Fibroblast of skin of right quadriceps (primary cell): ENCODE results near the gene PPA2.
"Not testable (repeated sequence)": the region's sequence is repeated elsewhere in the genome, so short reads cannot be mapped to it uniquely, and the experiment has no call there.

ENCODE experiments used
- DNase-seq: peaks from one replicate; pipeline ENCODE4 v3.0.0-alpha.2; 2013

The PPA2 gene

DNA sequence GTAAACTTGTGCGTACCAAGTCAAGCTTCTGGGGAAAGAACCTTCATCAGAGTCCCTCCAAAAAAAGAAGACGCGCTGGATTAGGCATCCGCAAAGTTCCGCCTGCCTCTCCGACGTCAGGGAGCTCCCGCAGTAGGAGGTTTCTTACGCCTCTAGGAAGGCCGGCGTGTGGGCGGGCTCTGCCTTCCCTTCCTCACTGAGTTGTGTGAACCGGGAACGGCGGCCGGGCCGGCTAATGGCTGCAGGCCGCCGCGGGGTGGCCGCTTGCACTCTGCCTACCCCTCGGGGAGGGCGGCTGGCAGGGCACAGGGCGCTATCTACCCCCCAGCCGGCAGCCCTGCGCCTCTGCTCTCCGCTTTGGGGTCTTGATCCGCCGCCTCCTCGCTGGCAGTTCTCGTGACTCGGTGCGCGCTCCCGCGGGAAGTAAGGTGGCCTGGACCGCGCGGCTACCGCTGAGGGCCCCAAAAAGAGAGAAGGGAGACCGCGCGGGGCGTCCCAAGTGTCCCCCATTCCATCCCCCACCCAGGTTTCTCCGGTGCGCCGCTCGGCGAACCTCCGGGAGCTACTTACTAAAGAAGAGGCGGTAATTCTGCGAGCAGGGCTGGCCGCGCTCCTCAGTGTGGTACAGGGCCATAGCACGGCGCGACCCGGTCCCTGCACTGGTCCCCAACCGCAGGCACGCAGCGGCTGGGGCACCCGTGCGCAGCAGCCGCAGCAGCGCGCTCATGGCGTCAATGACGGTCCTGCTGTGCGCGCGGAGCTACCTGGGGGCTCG is at the start of gene PPA2:
PPA2 (minus strand) TSS at position 739 of the 775 bp plus-strand sequence; CDS start at position 727, 12 bp downstream.
- peak; percentile 87 for DNase-seq

DNA sequence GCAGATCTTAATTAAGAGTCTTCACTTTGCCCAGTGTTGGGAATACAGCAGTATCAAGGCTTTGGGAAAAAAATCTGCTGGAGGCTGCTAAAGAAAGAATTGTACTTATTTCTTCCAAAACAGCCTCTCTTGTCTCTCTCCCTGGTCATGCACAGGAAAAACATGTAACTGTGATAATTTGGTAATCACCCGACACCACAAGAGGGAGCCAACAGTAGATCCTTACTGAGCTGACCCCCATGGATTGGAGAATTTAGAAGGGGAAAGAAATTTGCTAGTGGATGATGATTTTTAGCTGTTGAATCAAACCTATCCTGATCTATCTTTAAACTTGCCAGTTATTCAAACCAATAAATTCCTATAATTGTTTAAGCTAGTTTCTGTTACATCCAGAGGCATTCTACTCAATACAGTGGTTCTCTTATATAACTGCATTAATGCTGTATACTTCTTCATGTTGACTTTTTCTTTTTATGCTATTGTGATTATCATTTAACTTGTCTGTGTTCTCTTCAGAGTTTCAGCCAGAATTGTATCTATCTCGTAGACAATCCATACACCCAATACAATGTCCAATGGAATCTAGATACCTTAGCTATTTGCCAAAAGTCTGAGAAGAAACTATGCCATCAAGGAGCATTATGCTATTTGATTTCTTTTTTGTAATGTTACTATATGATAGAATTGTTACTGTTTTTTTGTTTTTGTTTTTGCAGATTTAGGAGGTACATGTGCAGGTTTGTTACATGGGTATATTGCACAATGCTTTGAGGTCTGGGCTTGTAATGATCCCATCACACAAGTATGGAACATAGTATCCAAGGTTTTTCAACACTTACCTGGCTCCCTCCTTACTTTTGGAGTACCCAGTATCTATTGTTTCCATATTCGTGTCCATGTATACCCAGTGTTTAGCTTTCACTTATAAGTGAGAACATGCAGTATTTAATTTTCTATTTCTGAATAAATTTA is 47.2 kb upstream of the PPA2 start:
- peak; percentile 20 for DNase-seq

- no peak for DNase-seq
Observed at GRCh38 chr4:105510245-105510644, 36.4 kb upstream of the PPA2 start.

- DNase-seq = no peak
Observed at GRCh38 chr4:105509714-105510113, 35.9 kb upstream of the PPA2 start.

DNA sequence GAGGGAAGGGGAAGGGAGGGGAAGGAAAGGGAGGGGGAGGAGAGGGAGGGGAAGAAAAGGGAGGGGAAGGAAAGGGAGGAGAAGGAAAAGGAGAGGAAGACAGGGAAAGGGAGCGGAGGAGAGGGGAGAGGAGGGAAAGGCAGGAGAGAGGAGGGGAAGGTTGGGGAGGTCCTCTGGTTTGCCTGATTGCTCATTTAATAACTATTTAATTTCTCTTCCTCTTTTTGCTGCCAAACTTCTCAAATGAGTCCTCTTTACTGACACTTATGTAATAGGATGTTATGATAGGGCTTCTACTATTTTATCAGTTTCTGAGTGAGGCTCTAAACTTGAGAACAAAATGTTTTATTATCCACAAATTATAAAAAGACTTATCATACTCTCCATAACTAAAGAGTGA is 35.4 kb upstream of the PPA2 start:
- DNase-seq = no peak

- no peak for DNase-seq
Observed at GRCh38 chr4:105504744-105505143, 30.9 kb upstream of the PPA2 start.

DNA sequence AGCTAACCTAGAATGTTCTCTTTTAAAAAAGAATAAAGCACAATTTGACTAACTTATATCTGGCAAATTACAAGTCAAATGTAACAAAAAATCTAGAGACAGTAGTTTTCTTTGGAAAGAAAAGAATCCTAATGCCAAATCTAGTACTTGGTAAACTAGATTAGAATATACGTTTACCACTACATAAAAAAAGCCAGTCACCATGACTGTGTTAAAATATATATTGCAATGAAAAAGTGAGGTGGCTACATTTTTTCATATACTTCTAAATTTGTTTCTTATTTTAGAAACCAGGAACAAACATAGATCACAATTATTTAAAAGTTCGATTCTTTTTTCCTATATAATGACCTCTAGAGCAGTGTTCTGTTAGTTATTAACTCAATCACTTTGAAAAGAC is 29.6 kb upstream of the PPA2 start:
- no peak for DNase-seq

DNA sequence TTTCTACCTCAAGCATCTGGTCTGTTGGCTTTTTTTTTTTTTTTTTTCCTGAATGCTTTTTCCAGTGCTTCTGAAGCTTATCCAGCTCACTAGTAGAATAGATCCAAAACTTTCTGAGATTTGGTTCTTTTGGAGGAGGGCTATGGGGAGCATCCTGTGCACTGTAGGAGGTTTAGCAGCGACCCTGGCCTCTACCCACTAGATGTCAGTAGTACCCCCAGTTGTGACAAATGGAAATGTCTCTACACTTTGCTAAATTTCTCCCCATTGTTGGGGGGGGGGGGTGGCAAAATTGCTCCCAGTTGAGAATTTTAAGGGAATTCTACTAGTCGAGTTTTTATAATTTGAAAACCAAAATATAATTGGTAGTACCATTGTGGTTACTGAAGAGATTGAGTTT is 23.0 kb upstream of the PPA2 start:
- no peak for DNase-seq

GRCh38 chr4:105495667-105496066 is 21.8 kb upstream of the PPA2 start:
- peak; percentile 3 for DNase-seq

DNA sequence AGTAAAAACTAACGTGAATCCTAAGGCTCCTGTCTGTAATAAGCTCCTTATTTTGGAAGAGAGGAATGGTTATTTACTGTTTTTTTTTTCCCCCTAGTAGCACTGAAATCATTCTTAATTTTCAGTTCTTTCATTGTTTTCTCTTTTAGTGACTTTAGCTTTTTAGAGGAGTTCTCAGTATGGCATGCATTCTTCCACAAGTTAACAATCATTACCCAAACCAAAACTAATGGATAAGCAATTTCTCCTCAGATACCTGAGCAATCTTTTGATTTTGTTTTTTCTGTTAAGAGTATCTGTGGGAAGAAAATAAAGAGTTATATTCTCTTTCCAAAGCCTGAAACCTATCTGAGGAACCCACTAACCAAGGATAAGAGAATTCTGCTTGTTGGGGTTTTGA is 16.7 kb upstream of the PPA2 start:
- DNase-seq = no peak

DNA sequence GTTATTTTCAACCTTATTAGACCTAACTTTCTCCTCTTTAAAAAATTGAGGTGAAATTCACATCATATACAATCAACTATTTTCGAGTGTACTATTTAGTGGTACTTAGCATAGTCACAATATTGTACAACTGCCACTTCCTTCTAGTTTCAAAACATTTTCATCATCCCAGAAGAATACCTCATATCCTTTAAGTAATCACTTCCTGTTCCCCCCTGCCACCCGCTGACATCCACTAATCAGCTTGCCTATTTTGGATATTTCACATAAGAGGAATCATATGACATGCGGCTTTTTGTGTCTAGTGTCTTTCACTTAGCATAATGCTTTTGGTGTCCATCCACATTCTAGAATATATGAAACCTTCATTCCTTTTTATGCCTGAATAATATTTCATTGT is 10.0 kb upstream of the PPA2 start:
- no peak for DNase-seq

- DNase-seq = no peak
Observed at GRCh38 chr4:105474099-105474518, 247 bp upstream of the PPA2 start.

DNA sequence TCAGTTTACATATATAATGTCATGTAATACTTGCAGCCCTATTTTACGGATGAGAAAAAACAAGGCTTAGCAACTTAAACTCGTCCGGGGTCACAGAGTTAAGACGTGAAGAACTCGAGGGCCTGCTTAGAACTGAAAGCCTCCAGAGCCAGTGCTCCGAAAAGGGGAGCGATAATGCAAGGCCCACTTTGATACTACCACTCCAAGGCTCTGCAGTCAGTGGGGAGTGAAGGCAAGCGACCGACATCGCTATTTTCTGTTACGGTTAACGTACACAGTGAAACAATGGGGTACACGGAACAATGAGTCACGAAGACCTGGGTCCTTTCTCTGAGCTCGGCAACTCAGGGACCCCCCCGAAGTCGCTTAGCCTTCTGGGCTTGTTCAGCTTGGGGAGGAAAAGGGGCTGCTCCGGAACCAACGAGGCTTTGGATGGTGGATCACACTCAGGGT is 965 bp downstream of the PPA2 start:
- no peak for DNase-seq

- peak; percentile 68 for DNase-seq
Observed at GRCh38 chr4:105471566-105472176, 2.2 kb downstream of the PPA2 start.

DNA sequence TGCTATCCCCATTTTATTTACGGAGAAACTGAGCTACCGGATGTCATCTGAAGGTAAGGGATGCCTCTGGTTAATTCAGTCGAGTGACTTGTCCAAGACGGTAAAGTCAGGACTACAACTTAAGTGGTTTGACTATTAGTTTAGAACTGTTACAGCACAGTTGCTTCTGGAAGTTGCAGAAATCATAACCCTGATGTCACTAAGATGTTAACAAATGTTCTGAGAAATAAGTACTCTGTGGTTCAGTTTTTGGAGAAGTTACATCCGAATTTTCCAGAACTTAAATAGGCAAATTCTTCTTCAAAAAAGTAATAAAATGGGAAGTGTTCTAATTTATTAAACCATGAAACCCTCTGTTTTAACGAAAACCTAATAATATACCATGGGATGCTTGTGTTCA is 3.1 kb downstream of the PPA2 start:
- no peak for DNase-seq

GRCh38 chr4:105469736-105470135 is 4.1 kb downstream of the PPA2 start:
- DNase-seq = no peak

DNA sequence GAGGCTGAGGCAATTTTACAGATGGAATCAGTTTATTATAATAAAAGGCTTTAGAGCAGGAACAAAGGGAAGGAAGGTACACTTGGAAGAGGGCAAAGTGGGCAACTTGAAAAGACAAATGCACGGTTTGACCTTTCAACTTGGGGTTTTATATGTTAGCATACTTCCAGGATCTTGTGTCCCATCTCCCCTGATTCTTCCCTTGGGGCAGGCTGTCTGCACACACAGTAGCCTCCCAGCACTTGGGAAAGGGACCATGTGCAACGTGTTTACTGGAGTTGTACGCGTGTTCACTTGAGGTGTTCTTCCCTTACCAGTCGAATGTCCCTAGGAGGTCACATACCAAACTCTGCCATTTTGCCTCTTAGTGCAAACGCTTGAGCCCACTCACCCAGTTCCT is 7.3 kb downstream of the PPA2 start:
- DNase-seq = no peak

GRCh38 chr4:105464563-105464962 is 9.3 kb downstream of the PPA2 start:
- DNase-seq = not testable (repeated sequence)

DNA sequence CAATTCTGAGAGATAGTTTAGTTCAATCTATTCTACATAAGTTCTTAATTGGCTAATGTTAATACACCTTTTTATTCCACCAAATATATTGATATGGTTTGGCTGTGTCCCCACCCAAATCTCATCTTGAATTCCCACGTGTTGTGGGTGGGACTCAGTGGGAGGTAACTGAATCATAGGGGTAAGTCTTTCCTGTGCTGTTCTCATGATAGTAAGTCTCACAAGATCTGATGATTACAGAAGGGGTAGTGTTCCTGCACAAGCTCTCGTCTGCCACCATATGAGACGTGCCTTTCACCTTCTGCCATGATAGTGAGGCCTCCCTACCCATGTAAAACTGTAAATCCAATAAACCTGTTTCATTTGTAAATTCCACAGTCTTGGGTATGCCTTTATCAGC is 11.3 kb downstream of the PPA2 start:
- no peak for DNase-seq

DNA sequence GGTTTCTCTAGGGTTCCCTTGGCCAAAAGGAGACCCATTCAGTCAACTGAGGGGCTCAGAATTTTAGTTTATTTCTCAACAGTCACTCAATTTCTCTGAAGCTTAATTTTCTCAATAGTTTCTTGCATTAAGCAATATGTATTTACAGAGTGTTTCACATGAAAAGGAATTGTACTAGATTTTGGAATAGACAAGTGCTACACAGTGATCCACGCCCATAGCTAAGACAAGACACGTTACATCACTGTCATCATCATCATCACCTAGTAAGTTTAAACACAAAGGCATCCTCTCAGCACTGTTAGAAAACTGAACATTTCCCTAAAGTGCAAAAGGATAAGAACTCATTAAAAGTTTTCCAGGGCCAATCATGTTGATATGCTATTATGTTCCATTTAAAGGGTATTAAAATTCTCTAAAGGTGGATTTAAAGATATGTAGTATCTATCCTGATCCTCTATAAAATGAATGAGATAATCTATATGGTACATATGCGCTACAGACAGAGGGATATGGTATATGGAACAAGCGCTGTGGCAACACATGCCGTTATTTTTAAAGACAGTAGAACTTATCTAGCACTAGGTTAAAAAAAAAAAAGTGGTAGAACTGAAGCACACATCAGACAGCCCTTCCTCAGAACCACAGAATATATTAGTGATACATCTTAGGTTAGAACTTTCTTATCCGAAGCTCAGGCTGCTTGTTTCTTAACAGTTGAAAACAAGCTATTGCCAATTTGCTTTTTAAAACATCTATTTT is 12.1 kb downstream of the PPA2 start:
- no peak for DNase-seq

- no peak for DNase-seq
Observed at GRCh38 chr4:105461221-105461620, 12.6 kb downstream of the PPA2 start.

DNA sequence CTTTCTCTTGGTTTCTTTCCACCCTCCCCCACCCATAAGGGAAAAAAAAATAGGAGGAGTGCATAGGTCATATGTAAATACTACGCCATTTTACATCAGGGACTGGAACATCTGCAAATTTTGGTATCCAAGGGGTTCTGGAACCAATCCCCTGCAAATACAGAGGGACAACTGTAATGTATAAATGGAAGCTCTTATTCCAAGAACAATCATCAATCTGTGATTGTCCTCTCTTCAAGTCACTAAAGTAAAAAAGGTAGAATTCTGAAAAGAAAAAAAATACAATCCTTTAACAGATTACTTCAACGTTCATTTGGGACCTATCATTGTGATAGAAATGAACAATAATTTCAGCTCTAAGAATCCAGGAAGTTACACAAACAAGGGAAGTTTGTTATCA is 13.6 kb downstream of the PPA2 start:
- no peak for DNase-seq

- not testable (repeated sequence) for DNase-seq
Observed at GRCh38 chr4:105458541-105458940, 15.3 kb downstream of the PPA2 start.
